Fibroblast of skin of scalp (primary cell): ENCODE measurements around the gene PKNOX1.
"Not testable (repeated sequence)": the region's sequence is repeated elsewhere in the genome, so short reads cannot be mapped to it uniquely, and the experiment has no call there.

Experiments
- DNase-seq: peaks from one replicate; pipeline ENCODE4 v3.0.0-alpha.2; 2013

The PKNOX1 gene

GRCh38 chr21:43021191-43021590 is 46.8 kb downstream of the PKNOX1 start:
- DNase-seq, result no peak

- no peak for DNase-seq
Measured at GRCh38 chr21:43021756-43022600, 47.6 kb downstream of the PKNOX1 start.

GRCh38 chr21:43023175-43023574 is 48.8 kb downstream of the PKNOX1 start:
- no peak for DNase-seq

GRCh38 chr21:43024439-43025136 is 50.2 kb downstream of the PKNOX1 start:
- DNase-seq, result no peak

GRCh38 chr21:43025636-43026180 is 51.3 kb downstream of the PKNOX1 start:
- peak; percentile 83 for DNase-seq

- DNase-seq, result no peak
Measured at GRCh38 chr21:43027846-43028731, 53.7 kb downstream of the PKNOX1 start.

- no peak for DNase-seq
Measured at GRCh38 chr21:43029785-43030184, 55.4 kb downstream of the PKNOX1 start.

- no peak for DNase-seq
Measured at GRCh38 chr21:43031121-43031619, 56.8 kb downstream of the PKNOX1 start.

- DNase-seq, result no peak
Measured at GRCh38 chr21:43034101-43034500, 59.7 kb downstream of the PKNOX1 start.

GRCh38 chr21:43034826-43035225 is 60.5 kb downstream of the PKNOX1 start:
- DNase-seq, result no peak

- not testable (repeated sequence) for DNase-seq
Measured at GRCh38 chr21:43036889-43037288, 62.5 kb downstream of the PKNOX1 start.

- not testable (repeated sequence) for DNase-seq
Measured at GRCh38 chr21:43037918-43038658, 63.7 kb downstream of the PKNOX1 start.

GRCh38 chr21:43038659-43039044 is 64.3 kb downstream of the PKNOX1 start:
- not testable (repeated sequence) for DNase-seq

- not testable (repeated sequence) for DNase-seq
Measured at GRCh38 chr21:43042169-43042568, 67.8 kb downstream of the PKNOX1 start.

- not testable (repeated sequence) for DNase-seq
Measured at GRCh38 chr21:43043291-43043690, 68.9 kb downstream of the PKNOX1 start.

GRCh38 chr21:43044547-43044946 is 70.2 kb downstream of the PKNOX1 start:
- not testable (repeated sequence) for DNase-seq

- not testable (repeated sequence) for DNase-seq
Measured at GRCh38 chr21:43045165-43045875, 71.0 kb downstream of the PKNOX1 start.

- not testable (repeated sequence) for DNase-seq
Measured at GRCh38 chr21:43045876-43046821, 71.8 kb downstream of the PKNOX1 start.

GRCh38 chr21:43053112-43053511 is 78.8 kb downstream of the PKNOX1 start:
- DNase-seq, result not testable (repeated sequence)
